Left lobe of liver (tissue), 2 donors: ENCODE results near the gene PRSS1. TPM values are rescaled to one million over a fixed set of nuclear protein-coding genes. Genes with fewer than 3 reads are reported as not detected.
"Not testable (repeated sequence)": the region's sequence is repeated elsewhere in the genome, so short reads cannot be mapped to it uniquely, and the experiment has no call there.

Experiments
- ATAC-seq: fragments of 200-7000 bp; cut with Tn5 transposase; one replicate; pipeline ENCODE4 v1.9.1; 2020; ENCODE audit warnings: mild to moderate bottlenecking, moderate library complexity
- DNase-seq: peaks from one replicate; pipeline ENCODE4 v3.0.0-alpha.2; 2020; ENCODE audit warnings: low spot score
- total RNA-seq: library from RNA; stranded (reverse); gene quantifications from one replicate; pipeline ENCODE4 v1.2.1, GENCODE V29; 2021
- donor health status: DM: no; HTN: no; CAD: no; lungs with moderate emphysema.
- donor health status: DM: no; HTN: yes; CAD: no.

Gene PRSS1
- total RNA-seq, 1 donor from 2014 or later, result 19.7 TPM

GRCh38 chr7:142772051-142772450 lies 22.8 kb downstream of the PRSS1 start:
- ATAC-seq, result no peak
- no peak for DNase-seq

DNA sequence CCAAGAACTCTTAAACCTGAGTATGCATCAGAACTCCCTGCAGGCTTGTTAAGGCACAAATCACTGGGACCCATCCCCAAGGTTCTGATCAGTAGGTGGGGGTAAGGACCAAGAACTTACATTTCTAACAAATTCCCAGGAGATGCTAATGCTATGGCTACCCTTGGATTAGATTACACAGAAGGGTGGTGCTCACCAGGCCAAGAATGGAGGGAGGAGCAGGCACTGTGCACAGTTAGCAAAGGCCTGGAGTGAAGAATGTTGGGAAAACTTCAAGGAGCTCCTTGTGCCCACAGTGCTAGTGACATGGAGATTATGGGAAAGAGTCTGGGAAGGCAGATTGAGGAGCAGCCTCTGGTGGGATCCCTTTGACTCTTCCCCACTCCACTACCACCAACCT lies 23.4 kb downstream of the PRSS1 start:
- DNase-seq, result no peak
- no peak for ATAC-seq

DNA sequence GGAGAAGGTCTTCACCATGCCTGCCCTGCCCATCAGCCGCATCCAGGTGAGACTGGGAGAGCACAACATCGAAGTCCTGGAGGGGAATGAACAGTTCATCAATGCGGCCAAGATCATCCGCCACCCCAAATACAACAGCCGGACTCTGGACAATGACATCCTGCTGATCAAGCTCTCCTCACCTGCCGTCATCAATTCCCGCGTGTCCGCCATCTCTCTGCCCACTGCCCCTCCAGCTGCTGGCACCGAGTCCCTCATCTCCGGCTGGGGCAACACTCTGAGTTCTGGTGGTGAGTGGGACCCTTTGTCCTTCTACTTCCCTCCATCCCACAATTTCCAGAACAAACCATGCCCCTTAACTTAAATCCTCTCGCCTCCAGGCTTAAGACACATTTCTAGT lies 24.0 kb downstream of the PRSS1 start:
- ATAC-seq (no peak), DNase-seq (no peak)

DNA sequence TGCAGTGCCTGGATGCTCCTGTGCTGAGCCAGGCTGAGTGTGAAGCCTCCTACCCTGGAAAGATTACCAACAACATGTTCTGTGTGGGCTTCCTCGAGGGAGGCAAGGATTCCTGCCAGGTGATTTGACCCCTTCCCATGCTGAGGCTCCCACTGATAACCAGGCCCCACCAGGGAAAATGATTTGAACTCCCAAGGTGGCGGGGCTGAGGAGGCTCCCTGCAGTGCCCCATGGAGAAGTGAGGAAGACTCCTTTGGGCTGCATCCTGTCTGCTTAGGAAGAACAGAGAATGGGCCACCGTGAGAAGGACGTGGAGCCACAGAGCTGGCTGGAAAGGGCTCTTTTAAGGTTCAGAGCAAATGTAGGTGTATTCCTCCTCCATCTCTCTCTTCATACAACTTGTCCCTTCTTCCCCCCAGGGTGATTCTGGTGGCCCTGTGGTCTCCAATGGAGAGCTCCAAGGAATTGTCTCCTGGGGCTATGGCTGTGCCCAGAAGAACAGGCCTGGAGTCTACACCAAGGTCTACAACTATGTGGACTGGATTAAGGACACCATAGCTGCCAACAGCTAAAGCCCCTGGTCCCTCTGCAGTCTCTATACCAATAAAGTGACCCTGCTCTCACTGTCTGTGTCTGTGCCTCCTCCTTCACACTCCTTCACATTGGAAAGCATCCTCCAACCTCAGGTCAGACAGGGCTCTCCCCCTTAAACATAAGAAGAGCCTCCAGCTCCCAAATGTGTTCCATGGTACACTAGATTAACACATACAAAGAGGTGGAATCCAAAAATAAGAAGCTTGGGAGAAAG lies 24.9 kb downstream of the PRSS1 start:
- DNase-seq (no peak), ATAC-seq (no peak)

DNA sequence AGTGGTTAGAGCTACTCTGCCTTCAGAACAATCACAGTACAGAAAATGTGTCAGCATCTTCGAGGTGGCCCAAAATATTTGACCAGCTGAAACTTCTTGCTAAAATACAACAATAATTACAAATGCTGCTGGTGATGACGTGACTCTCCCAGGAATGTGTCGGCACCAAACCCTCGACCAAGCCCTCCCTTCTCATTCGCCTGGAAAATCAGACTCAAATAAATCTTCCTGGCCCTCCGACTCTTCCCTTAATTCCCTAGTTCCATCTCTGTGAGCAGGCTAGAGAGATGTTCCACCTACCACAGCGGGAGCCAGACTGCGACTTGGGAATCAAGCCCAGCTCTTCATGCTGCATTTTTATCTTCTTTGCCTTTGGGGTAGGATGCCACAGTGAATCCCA lies 25.6 kb downstream of the PRSS1 start:
- no peak for ATAC-seq

GRCh38 chr7:142775351-142776115 lies 26.3 kb downstream of the PRSS1 start:
- ATAC-seq, DNase-seq: not testable (repeated sequence)

More for the DNA sequence above, 25.6 kb downstream of the PRSS1 start:
- no peak for DNase-seq

DNA sequence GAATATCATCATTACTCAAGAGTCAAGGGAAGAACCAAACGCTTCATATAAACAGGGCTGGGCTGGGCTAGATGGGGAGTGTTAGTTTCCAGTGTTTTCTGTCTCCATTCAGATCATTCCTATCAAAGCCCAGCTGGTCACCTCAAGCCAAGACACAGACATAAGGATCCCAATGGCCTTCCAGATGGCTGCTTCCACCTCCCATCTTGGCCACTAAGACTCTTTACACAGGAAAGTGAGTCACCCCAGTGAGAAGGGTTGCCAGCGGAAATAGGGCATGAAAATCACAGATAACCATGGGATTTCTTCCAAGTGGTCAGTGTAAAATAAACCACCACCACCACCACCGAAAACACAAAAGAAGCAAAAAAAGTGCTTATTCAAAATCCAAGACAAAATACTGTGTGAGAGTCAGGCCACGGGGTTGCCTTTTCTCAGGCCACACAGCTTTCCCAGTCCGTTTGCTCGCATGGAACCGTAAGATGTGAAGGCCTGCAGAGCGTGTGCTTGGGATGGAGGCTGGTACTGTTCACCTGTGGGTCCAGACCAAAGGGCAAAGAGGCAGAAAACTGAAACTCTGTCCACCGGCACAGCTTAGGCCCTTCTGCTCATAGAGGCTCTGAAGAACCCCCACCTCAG lies 27.1 kb downstream of the PRSS1 start:
- DNase-seq, result no peak
- ATAC-seq, result no peak

DNA sequence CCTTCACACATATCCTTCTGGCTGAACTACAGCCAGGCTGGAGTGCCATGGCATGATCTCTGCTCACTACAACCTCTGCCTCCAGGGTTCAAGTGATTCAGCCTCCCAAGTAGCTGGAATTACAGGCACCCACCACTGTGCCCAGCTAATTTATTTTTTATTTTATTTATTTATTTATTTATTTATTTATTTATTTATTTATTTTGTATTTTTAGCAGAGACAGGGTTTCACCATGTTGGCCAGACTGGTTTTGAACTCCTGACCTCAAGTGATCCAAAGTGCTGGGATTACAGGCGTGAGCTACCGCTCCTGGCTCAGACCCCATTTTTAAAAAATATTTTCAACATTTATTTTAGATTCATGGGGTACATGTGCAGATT lies 27.6 kb downstream of the PRSS1 start:
- DNase-seq, ATAC-seq: not testable (repeated sequence)

GRCh38 chr7:142777318-142777717 lies 28.0 kb downstream of the PRSS1 start:
- no peak for DNase-seq
- no peak for ATAC-seq

- DNase-seq (peak; percentile 83), ATAC-seq (peak; percentile 99)
Observed at GRCh38 chr7:142782922-142783900, 33.9 kb downstream of the PRSS1 start.

- DNase-seq, result no peak
- no peak for ATAC-seq
Observed at GRCh38 chr7:142784096-142784495, 34.8 kb downstream of the PRSS1 start.

DNA sequence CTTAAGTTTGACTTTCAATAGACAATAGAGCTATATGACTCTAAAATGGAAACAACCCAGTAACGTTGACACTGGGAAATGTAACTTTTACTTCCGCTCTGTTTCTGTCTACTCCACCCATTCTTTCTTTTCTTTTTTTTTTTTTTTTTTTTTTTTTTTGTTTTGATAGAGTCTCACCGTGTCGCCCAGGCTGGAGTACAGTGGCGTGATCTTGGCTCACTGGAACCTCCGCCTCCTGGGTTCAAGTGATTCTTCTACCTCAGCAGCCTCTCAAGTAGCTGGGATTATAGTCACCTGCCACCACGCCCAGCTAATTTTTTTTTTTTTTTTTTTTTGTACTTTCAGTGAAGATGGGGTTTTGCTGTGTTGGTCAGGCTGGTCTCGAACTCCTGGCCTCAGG lies 35.4 kb downstream of the PRSS1 start:
- DNase-seq (no peak), ATAC-seq (no peak)

DNA sequence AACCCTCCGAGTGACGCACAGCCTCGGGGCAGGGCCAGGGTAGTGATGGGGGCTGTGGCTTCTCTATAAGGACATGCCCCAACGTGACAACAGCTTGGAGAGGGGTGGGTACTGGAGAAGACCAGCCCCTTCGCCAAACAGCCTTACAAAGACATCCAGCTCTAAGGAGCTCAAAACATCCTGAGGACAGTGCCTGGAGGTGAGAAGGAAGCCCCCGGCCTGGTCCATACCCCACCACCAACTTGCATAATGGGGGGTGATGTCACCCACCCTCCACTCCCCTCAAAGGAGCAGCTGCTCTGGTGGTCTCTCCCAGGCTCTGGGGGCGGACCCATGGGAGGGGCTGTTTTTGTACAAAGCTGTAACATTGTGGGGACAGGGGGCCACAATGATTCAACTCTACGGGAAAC lies 36.6 kb downstream of the PRSS1 start:
- ATAC-seq (no peak), DNase-seq (no peak)

DNA sequence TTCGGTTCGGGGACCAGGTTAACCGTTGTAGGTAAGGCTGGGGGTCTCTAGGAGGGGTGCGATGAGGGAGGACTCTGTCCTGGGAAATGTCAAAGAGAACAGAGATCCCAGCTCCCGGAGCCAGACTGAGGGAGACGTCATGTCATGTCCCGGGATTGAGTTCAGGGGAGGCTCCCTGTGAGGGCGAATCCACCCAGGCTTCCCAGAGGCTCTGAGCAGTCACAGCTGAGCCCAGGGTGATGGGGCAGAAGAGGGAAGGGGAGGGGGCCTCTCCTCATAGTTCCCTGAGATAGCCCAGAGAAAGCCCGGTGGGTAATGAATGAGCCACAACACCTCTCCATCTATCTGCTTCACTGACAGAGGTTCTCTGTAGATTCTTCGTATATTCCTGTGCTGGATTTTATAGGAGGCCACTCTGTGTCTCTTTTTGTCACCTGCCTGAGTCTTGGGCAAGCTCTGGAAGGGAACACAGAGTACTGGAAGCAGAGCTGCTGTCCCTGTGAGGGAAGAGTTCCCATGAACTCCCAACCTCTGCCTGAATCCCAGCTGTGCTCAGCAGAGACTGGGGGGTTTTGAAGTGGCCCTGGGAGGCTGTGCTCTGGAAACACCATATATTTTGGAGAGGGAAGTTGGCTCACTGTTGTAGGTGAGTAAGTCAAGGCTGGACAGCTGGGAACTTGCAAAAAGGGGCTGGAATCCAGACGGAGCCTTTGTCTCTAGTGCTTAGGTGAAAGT lies 37.9 kb downstream of the PRSS1 start:
- no peak for DNase-seq
- no peak for ATAC-seq

DNA sequence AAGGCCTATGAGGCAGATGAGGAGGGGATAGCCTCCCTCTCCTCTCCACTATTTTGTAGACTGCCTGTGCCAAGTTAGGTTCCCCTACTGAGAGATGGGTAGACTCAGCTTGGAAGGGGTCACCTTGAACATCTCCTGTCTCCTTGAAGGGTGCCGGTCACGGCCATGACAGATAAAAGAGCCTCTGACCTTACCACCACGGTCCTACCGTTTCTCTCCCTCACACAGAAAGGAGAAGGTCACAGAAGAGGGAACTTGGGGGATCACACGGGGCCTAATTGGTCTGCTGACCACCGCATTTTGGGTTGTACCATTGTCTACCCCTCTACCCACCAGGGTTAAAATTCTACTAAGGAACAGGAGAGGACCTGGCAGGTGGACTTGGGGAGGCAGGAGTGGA lies 38.5 kb downstream of the PRSS1 start:
- no peak for DNase-seq
- no peak for ATAC-seq

- ATAC-seq (no peak), DNase-seq (no peak)
Observed at GRCh38 chr7:142788303-142789289, 39.3 kb downstream of the PRSS1 start.

DNA sequence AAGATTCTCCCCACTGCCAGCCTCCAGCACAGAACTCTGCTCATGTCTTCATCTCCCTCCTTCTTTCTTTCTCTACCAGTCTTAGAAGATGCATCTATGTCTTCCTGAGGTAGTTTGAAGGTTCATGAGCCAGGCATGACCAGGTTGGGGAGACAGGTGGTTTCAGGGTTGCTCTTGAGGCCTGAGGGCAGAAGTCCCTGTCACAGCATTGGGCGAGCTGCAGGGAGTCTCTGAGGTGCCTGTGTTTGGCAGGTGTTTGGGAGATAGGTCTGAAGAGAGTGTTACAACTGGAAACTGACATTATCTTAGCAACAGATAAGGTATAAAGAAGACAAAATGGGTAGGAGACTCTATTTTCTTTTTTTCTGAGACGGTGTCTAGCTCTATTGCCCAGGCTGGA lies 40.2 kb downstream of the PRSS1 start:
- ATAC-seq (no peak), DNase-seq (no peak)

DNA sequence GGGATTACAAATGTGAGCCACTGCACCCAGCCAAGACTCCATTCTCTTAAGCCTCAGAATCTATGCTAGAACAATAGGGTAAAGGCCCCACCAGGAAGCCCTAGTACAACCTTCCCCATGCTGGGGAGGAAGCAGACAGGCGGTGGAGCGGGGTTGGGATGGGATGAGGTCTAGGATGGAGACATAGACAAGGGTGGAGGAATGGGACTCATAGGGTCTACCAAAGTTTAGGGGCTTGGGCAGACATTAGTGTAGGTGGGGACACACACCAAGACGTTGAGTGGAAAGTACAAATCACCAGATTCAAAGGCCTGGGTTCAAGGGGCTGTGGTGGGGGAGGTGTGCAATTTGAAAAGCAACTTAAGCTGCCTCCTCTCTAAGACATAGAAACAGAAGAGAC lies 40.8 kb downstream of the PRSS1 start:
- DNase-seq (no peak), ATAC-seq (no peak)

DNA sequence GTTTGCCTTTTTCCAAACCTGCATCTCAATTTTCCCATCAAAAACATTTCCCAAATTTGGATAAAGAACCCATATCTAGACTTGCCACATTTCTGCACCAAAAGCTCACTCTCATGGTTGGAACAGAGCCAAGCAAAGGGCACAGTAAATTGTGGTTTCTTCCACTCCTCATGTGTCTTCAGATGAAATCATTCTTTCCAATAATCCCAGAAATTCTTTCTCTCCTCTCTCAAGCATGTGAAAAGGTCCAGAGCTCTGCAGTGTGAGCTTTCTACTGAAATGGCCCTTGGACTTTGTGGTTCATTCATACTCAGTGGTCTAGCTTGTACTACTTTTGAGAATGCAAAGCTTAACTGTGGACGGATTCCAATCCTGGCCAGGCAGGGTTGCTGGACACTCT lies 41.3 kb downstream of the PRSS1 start:
- DNase-seq (no peak), ATAC-seq (no peak)
